HepG2 (cell line): ENCODE measurements around the gene GDA. TPM values are rescaled to one million over a fixed set of nuclear protein-coding genes. Genes with fewer than 3 reads are reported as not detected.

ENCODE experiments used
- ATAC-seq: fragments of 200-7000 bp; cut with Tn5 transposase; 3 replicates; pipeline ENCODE4 v1.9.1; 2020; ENCODE audit warnings: mild to moderate bottlenecking, moderate library complexity
- BruUV-seq: library from RNA; stranded (reverse); fragments of 400-500 nt; replicated peaks from 2 replicates; lab custom pipeline; 2021; lab: Mats Ljungman, UMichigan
- CTCF ChIA-PET: fragments of 300-600 bp; formaldehyde crosslinking; extraction: SDS; loops from one replicate; lab custom pipeline; 2021; ENCODE audit warnings: low total read pairs, inconsistent platforms, low intra/inter-chr PET ratio; lab: Yijun Ruan, JAX
- POLR2A ChIA-PET: fragments of 350-600 bp; sonication (Branson Sonifier 250); formaldehyde crosslinking; loops from one replicate; lab custom pipeline; 2020; ENCODE audit warnings: antibody characterized with exemption, inconsistent platforms; lab: Yijun Ruan, JAX
- DNase-seq: peaks from one replicate; pipeline ENCODE4 v3.0.0-alpha.2; 2015; ENCODE audit warnings: low spot score
- FAIRE-seq: peaks from 3 replicates; lab custom pipeline; 2011; peaks lifted over from hg19 to GRCh38; lab: Jason Lieb, UNC
- H2AFZ ChIP-seq: one replicate; pipeline ENCODE4 v1.6.1; 2011; ENCODE audit warnings: low read length, inconsistent platforms
- H3K27ac ChIP-seq: fragments of 300-600 bp; 3 replicates; pipeline ENCODE4 v1.8.0; 2011; ENCODE audit warnings: mixed run types, mild to moderate bottlenecking, mixed read lengths, low read length, inconsistent platforms; ENCODE audit not compliant: insufficient read depth; ENCODE audit errors: extremely low read length
- H3K27me3 ChIP-seq, 2 experiments: fragments of 200-600 bp in 1 of 2; 2 replicates in 1 of 2; 3 replicates in 1 of 2; pipeline versions ENCODE4 v1.6.0 to v1.8.0; 2011; ENCODE audit warnings: low read length in 2 of 2, mild to moderate bottlenecking in 2 of 2, moderate library complexity in 2 of 2, inconsistent platforms in 1 of 2; ENCODE audit not compliant: insufficient read depth in 2 of 2, control insufficient read depth in 1 of 2
- H3K36me3 ChIP-seq, 2 experiments: fragments of 200-600 bp in 1 of 2; replicated peaks in 1 of 2; 2 replicates in 1 of 2; 3 replicates in 1 of 2; pipeline versions ENCODE4 v1.5.1 to v1.8.0; 2011; ENCODE audit warnings: low read length in 2 of 2, inconsistent platforms in 1 of 2; ENCODE audit not compliant: insufficient read depth in 2 of 2, control insufficient read depth in 1 of 2
- H3K4me1 ChIP-seq: 2 replicates; pipeline ENCODE4 v1.5.1; 2012; ENCODE audit warnings: low read length, inconsistent platforms; ENCODE audit not compliant: insufficient read depth
- H3K4me2 ChIP-seq: 2 replicates; pipeline ENCODE4 v1.6.0; 2011; ENCODE audit warnings: low read depth, low read length, inconsistent platforms
- H3K4me3 ChIP-seq, 3 experiments: fragments of 200-600 bp in 1 of 3; sonication (generic), shearing (Covaris generic) in 1 of 3; replicated peaks in 1 of 3; 2 replicates each; pipeline ENCODE4 v1.5.1; 2011 to 2016; ENCODE audit warnings: low read length in 3 of 3, inconsistent platforms in 2 of 3, low read depth in 2 of 3, mild to moderate bottlenecking in 2 of 3, control low read depth in 1 of 3, mixed read lengths in 1 of 3; ENCODE audit not compliant: insufficient read depth in 1 of 3
- H3K79me2 ChIP-seq: one replicate; pipeline ENCODE4 v1.6.1; 2011; ENCODE audit warnings: low read length, inconsistent platforms; ENCODE audit not compliant: insufficient read depth
- H3K9ac ChIP-seq: 2 replicates; pipeline ENCODE4 v1.6.0; 2011; ENCODE audit warnings: mild to moderate bottlenecking, low read depth, low read length, inconsistent platforms; ENCODE audit not compliant: insufficient read depth
- H3K9me3 ChIP-seq: 2 replicates; pipeline ENCODE4 v1.5.1; 2012; ENCODE audit warnings: mild to moderate bottlenecking, low read length
- H4K20me1 ChIP-seq: 2 replicates; pipeline ENCODE4 v1.6.0; 2011; ENCODE audit warnings: inconsistent platforms, mild to moderate bottlenecking, low read length, moderate library complexity; ENCODE audit not compliant: insufficient read depth
- HIVEP1 ChIP-seq: sonication (generic); formaldehyde crosslinking; IDR thresholded peaks from 2 replicates; pipeline ENCODE4 v1.4.0; 2020; ENCODE audit warnings: mild to moderate bottlenecking, missing genetic modification reagents
- KDM1A ChIP-seq: IDR thresholded peaks from 2 replicates; pipeline ENCODE4 v1.6.1; 2016; ENCODE audit warnings: missing compliant biosample characterization
- MBNL3 ChIP-seq: fragments of 250-450 bp; sonication (Bioruptor Pico); conservative IDR thresholded peaks from 2 replicates; pipeline ENCODE4 v1.8.0; 2022; ENCODE audit warnings: mild to moderate bottlenecking, inconsistent platforms
- RFX1 ChIP-seq: fragments of 450-650 bp; IDR thresholded peaks from 2 replicates; pipeline ENCODE4 v1.6.1; 2017
- ZNF121 ChIP-seq: sonication (generic); formaldehyde crosslinking; IDR thresholded peaks from 2 replicates; pipeline ENCODE4 v1.5.0; 2020; ENCODE audit warnings: mild to moderate bottlenecking, missing genetic modification reagents
- ZNF362 ChIP-seq: sonication (generic); formaldehyde crosslinking; IDR thresholded peaks from 2 replicates; pipeline ENCODE4 v1.4.0; 2020; ENCODE audit warnings: missing genetic modification reagents, mild to moderate bottlenecking, borderline replicate concordance
- WGBS: methylation state at CpG from one replicate; pipeline ENCODE4 v1.1.6; 2017; ENCODE audit warnings: low lambda C conversion rate; 5-methylcytosine and 5-hydroxymethylcytosine counted together
- in situ Hi-C: cut with HindIII; loops from 2 replicates; pipeline ENCODE4 v1.10.0; 2017; ENCODE audit warnings: low pct_unique_long_range_greater_than_20kb; ENCODE audit not compliant: extremely low pct_ligation_motif_present
- intact Hi-C: fragments of 100-400 bp; cut with micrococcal nuclease; formaldehyde crosslinking; loops from one replicate; pipeline ENCODE4 v1.10.0; 2022; ENCODE audit not compliant: unreplicated experiment
- polyA plus RNA-seq, 8 experiments: library from polyadenylated mRNA; depleted of rRNA in 3 of 8; stranded (reverse) in 7 of 8; unstranded in 1 of 8; fragments of >200 nt; fragmentation: Illumina TruSeq in 4 of 8; extraction: Trizol in 4 of 8; gene quantifications; 2 replicates each; pipeline versions ENCODE4 v1.2.1 to v1.2.3, GENCODE V29; 2011 to 2016; ENCODE audit warnings: low read depth in 4 of 8, missing spikeins in 1 of 8, mixed read lengths in 1 of 8; ENCODE audit not compliant: insufficient read depth in 1 of 8
- total RNA-seq, 5 experiments: library from RNA; depleted of rRNA; stranded (reverse); fragments of >200 nt; fragmentation: Illumina TruSeq; extraction: Trizol; gene quantifications; 2 replicates each; pipeline ENCODE4 v1.2.3, GENCODE V29; 2016; ENCODE audit warnings: low read depth in 1 of 5
- TF ChIP-seq, protein P1 (sequence below): sonication (generic); formaldehyde crosslinking; IDR thresholded peaks from 2 replicates; pipeline ENCODE4 v1.5.0; 2020; ENCODE audit warnings: mild to moderate bottlenecking, missing genetic modification reagents

GDA gene
- total and polyA plus RNA-seq, 2 of the 13 experiments (the other 11 are each of a cell fraction or from before 2014, with no cell fraction given) = 0.15 to 0.99 TPM

GRCh38 chr9:72168075-72168474, 18.8 kb downstream of the GDA start:
- FAIRE-seq = no peak
- POLR2A ChIA-PET = no interaction called here

More at GRCh38 chr9:72168075-72168474, 18.8 kb downstream of the GDA start:
- Histone ChIP-seq H3K4me1 (no peaks in the 10 kb centered on the region), H3K4me3 (no peak overlapping the region), H3K79me2 (no peaks in the 10 kb centered on the region), H3K27me3 (no peaks in the 10 kb centered on the region)
- intact Hi-C loops (no loop called here), in situ Hi-C loops (no loop called here)
- ATAC-seq (peak; percentile 61; the same call in 2 of the 3 replicates), DNase-seq (no peak)
- BruUV-seq = no TSS peak
- TF ChIP-seq HIVEP1 (CRISPR knock-in tag) (no peak), RFX1 (no peak), MBNL3 (CRISPR knock-in tag) (no peak), ZNF362 (CRISPR knock-in tag) (peak; percentile 67; the same call in 1 of the 2 replicates), ZNF121 (CRISPR knock-in tag) (peak; percentile 82), KDM1A (CRISPR knock-in tag) (no peak)
- TF ChIP-seq, protein P1, sequence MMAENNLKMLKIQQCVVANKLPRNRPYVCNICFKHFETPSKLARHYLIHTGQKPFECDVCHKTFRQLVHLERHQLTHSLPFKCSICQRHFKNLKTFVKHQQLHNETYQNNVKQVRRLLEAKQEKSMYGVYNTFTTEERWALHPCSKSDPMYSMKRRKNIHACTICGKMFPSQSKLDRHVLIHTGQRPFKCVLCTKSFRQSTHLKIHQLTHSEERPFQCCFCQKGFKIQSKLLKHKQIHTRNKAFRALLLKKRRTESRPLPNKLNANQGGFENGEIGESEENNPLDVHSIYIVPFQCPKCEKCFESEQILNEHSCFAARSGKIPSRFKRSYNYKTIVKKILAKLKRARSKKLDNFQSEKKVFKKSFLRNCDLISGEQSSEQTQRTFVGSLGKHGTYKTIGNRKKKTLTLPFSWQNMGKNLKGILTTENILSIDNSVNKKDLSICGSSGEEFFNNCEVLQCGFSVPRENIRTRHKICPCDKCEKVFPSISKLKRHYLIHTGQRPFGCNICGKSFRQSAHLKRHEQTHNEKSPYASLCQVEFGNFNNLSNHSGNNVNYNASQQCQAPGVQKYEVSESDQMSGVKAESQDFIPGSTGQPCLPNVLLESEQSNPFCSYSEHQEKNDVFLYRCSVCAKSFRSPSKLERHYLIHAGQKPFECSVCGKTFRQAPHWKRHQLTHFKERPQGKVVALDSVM (CRISPR knock-in tag) = peak; percentile 51; the same call in 1 of the 2 replicates
- TF ChIP-seq, all 625 proteins: peak for 3
- H3K9ac ChIP-seq = no peak overlapping the region
- WGBS = 10% methylated on average over 4 of the region's 5 CpGs
- no peaks in the 10 kb centered on the region for H3K9me3 ChIP-seq
- H3K27ac ChIP-seq = no peak overlapping the region
- H4K20me1 ChIP-seq = no peaks in the 10 kb centered on the region
- CTCF ChIA-PET = no interaction called here
- no peak overlapping the region for H3K4me2 ChIP-seq
- no peaks in the 10 kb centered on the region for H3K36me3 ChIP-seq
- no peak overlapping the region for H2AFZ ChIP-seq
